HG03045 (cell line): ENCODE data around the gene TEDDM1.

Source experiments
- ATAC-seq: cut with Tn5 transposase; IDR thresholded peaks from one replicate; pipeline ENCODE4 v1.9.1; 2021; ENCODE audit warnings: mild to moderate bottlenecking, moderate library complexity; ENCODE audit not compliant: unreplicated experiment

TEDDM1 gene

DNA sequence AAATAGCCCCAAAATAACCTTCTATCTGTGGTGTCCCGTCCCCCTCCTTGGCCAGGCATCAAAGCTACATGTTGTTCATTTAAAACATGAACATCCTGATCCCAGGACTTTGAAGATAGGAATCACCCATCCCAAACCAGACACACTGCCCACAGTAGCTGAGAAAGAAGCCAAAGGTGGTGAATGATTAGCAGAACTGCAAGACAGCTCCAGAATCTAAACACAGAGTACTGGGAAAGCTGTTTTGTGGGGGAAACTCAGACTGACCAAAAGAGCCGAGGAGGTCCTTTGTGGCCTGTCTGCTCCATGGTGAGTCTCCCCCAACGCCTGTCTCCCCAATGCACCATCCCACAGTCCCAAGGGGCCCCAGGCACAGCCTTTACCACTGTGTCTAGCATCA lies 7.3 kb upstream of the TEDDM1 start:
- no peak for ATAC-seq

DNA sequence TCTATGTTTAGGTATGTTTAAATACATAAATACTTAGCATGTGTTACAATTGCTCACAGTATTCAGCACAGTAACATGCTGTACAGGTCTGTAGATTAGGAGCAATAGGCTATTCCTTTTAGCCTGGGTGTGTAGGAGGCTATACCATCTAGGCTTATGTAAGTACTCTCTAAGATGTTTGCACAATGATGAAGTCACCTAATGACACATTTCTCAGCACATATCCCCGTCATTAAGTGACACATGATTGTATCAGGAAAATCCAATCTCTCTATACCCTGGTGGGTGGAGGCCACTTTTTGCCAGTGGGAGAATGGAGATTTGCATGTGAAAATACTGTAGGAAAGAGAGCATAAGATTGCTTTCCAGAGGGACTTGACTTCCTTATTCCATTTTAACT lies 5.5 kb upstream of the TEDDM1 start:
- no peak for ATAC-seq

- ATAC-seq: no peak
Observed at GRCh38 chr1:182405578-182405977, 5.1 kb upstream of the TEDDM1 start.

- no peak for ATAC-seq
Observed at GRCh38 chr1:182404781-182405180, 4.3 kb upstream of the TEDDM1 start.

DNA sequence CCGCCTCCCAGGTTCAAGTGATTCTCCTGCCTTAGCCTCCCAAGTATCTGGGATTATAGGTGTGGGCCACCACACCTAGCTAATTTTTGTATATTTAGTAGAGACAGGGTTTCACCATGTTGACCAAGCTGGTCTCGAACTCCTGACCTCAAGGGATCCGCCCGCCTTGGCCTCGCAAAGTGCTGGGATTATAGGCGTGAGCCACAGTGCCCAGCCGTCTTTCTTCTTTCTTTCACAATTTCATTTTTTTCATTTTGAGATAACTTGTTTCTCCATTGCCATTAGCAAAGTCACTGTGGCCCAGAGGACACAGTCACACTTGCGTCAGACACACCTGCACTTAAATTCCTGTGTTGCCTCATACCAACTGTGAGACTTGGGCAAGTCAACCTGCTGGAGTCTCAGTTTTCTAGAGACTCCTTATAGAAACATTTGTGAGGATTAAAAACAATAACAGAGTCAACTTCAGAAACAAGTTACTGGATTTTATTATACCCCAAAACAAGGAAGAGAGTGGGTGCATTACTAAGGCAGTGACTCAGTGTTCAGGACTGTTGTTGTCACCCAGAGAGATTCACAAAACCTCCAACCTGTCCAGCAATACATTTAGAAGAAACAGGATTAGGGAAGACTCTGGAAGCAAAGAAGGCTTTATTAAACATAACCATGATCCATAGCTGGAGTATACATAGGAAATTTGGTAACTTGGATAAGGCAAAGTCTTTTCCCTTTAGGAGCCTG lies 2.6 kb downstream of the TEDDM1 start:
- ATAC-seq: no peak

DNA sequence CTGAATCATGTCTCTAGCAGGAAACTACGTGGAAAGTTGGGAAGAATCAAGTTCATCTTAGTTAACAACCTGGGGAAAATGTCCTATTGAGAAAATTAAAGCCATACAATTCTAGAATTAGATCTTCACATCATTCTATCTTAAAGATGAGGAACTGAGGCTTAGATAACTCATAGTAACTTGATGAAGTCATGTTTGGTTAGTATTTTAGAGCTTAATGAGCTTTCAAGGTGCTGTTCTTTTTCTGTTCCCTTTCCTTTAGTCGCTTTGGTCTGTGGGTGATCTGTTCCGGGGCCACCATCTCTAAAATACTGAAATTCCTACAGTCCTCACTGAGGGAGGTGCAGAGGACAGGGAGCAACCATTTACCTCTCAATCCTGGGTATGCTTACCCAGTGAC lies 4.6 kb downstream of the TEDDM1 start:
- ATAC-seq: no peak

DNA sequence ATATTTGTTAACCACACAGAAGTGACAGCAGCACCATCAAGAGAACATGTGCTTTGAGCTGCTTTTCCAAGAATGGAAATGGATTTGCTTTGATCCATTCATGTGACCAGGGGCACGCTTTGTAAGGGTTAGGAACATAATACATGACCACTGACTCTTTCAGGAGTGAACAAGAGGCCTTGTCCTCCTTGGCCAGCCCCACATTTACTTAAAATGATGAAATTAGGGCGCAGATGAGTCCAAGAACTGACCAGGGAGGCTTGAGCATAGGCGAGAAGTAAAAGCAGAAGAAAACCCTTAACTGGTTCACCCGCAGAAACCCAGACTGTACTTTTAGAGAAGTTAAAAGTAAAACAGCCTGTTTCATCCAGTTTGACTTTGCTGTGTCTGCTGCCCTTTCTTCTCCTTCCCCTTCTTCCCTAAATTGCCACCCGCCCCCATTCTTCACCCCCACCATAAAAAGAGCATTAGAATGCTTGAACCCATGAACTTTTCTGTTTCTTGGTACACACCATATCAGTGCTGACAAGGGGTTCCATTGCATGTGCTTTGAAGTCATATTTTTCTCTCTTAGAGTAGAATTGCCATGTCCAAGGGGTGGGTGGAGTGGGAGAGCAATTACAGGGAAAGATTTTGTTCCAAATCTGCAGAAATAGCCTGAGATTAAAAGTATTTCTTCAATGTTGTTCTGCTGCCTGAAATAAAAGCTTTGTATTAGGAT lies 6.3 kb downstream of the TEDDM1 start:
- ATAC-seq: no peak

GRCh38 chr1:182392050-182393028 lies 8.1 kb downstream of the TEDDM1 start:
- peak; percentile 19 for ATAC-seq

DNA sequence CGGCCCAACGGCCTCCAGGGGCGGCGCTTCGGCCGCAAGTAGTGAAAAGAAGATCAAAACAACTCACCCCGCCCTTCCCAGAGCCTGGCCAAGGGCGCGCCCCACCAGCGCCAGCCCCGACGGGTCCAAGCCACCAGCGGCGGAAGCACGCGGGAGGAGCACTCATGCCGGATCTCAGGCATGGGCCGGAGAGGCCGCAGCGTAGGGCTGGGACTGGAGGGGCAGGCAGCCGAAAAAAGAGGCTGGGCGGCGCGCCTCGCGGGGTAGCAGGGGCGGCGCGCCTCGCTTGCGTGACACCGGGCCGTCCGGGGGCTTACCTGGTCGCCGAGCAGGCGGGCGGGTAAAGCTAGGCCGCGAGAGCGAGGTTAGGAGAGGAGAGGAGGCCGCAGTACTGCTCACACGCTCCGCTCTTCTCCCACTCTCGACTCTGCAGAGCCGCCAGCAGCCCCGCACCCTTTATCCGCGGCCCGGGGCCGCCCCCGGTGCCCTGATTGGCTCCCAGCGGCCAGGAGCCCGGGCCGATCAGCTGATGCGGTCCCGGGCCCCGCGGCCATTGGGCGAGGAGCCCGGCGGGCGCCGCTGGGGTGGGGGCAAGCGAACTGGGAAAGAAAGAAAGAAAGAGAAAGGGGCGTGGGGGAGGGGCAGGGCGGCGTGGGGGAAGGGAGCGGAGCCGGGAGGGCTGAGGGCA lies 9.0 kb downstream of the TEDDM1 start, which contains the start of gene GLUL:
GLUL (minus strand) TSS at position 429 of the 688 bp plus-strand sequence. CDS start 3,053 bp downstream, outside the sequence.
- ATAC-seq: peak; percentile 77

GRCh38 chr1:182391028-182391361 lies 9.5 kb downstream of the TEDDM1 start:
- peak; percentile 3 for ATAC-seq

GRCh38 chr1:182389619-182390047 lies 10.8 kb downstream of the TEDDM1 start:
- no peak for ATAC-seq

DNA sequence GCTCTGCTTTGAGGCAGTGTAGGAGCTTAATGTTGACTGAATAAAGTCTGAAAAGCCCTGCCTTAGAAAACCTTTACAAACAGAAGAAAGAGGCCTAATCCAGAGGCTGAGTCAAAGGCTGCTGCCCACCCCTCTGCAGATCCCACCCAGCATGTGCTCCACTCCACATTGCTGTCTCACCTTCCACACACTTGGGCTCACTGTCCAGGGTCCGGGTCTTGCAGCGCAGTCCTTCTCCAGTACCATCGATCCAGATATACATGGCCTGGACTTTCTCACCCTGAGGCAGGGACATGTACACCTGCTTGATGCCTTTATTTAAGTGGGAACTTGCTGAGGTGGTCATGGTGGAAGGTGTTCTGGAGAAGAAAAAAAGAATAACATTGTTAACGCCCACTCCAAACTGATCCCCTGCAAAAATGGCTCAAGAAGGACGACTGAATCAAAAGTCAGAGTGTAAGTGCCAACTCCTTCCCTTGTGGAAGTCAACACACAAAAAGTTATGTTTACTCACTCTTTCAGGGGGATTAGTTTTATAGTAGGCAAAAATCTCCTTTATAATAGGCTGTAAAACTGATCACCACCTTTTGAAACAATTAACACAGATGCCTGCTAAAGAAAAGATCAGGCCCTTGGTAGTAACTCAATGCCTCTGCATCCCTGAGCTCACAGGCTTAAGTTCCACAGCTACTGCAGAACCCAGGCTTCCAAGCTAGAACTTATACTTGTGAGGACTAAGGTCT lies 11.9 kb downstream of the TEDDM1 start:
- ATAC-seq: no peak

DNA sequence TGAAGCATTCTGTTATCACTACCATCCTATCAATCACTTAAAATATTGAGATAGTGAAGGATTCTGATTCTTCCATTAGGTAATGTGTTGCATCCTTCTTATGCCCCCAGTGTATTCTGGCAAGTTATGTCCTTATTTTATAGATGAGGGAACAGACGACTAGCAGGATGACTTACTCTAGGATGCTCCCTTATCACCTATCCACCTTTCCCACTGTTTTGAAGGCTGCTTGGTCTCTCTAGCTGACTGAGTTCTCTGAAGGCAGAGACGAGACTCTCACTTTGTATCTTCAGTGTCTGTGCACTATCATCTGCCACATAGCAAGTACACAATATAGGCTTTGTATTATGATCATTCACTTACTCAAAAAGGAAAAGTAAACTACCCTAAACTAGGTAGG lies 12.9 kb downstream of the TEDDM1 start:
- ATAC-seq: no peak

GRCh38 chr1:182386980-182387379 lies 13.5 kb downstream of the TEDDM1 start:
- ATAC-seq: no peak

- no peak for ATAC-seq
Observed at GRCh38 chr1:182385885-182386853, 14.3 kb downstream of the TEDDM1 start.

GRCh38 chr1:182384387-182384960 lies 16.0 kb downstream of the TEDDM1 start:
- no peak for ATAC-seq

- no peak for ATAC-seq
Observed at GRCh38 chr1:182383934-182384333, 16.5 kb downstream of the TEDDM1 start.

DNA sequence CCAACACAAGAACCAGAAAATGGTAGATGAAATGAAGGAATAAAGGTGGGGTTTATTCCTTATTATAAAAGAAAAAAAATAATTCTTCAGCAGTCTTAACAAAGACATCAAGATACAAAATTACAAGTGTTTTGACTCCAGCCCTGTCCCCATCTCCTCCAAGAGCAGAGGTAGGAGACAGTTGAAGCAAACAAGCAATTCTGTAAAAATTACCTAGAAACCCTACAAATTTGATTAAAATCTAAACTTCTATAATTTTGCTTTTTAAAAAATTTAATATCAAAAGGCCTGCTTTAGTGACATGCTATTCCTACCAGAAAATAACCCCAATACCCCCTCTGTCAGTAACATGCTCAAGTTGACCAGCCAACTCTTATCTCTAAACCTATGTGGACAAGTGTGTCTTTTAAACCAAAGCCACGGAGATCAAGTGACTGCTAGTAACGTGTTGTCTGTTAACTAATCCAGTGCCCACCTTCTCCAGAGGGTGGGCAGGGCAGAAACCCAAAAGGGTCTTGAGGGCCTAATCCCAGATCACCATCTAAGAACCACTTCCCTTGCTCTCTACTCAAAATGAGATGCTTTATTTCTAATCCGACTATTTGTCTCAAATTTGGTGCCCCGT lies 17.3 kb downstream of the TEDDM1 start:
- no peak for ATAC-seq
